HG02870 (cell line): ENCODE results near the gene E2F1.
"Not testable (repeated sequence)": the region's sequence is repeated elsewhere in the genome, so short reads cannot be mapped to it uniquely, and the experiment has no call there.

Source experiments
- ATAC-seq: cut with Tn5 transposase; IDR thresholded peaks from one replicate; pipeline ENCODE4 v1.9.1; 2021; ENCODE audit warnings: mild to moderate bottlenecking, moderate library complexity; ENCODE audit not compliant: unreplicated experiment

E2F1 gene

GRCh38 chr20:33710681-33711445 lies 24.7 kb upstream of the E2F1 start:
- no peak for ATAC-seq

GRCh38 chr20:33709905-33710541 lies 23.8 kb upstream of the E2F1 start:
- ATAC-seq: no peak

- ATAC-seq: no peak
Observed at GRCh38 chr20:33709398-33709797, 23.2 kb upstream of the E2F1 start.

GRCh38 chr20:33707668-33708067 lies 21.5 kb upstream of the E2F1 start:
- ATAC-seq: no peak

GRCh38 chr20:33704197-33704924 lies 18.2 kb upstream of the E2F1 start:
- ATAC-seq: no peak

- no peak for ATAC-seq
Observed at GRCh38 chr20:33703498-33704137, 17.4 kb upstream of the E2F1 start.

GRCh38 chr20:33702861-33703260 lies 16.7 kb upstream of the E2F1 start:
- no peak for ATAC-seq

- ATAC-seq: no peak
Observed at GRCh38 chr20:33701629-33702450, 15.7 kb upstream of the E2F1 start.

GRCh38 chr20:33700696-33701441 lies 14.7 kb upstream of the E2F1 start:
- not testable (repeated sequence) for ATAC-seq

GRCh38 chr20:33698966-33699365 lies 12.8 kb upstream of the E2F1 start:
- not testable (repeated sequence) for ATAC-seq

GRCh38 chr20:33697129-33697528 lies 10.9 kb upstream of the E2F1 start:
- no peak for ATAC-seq

GRCh38 chr20:33696448-33696847 lies 10.3 kb upstream of the E2F1 start:
- ATAC-seq: no peak

GRCh38 chr20:33694639-33695012 lies 8.4 kb upstream of the E2F1 start:
- ATAC-seq: no peak

- ATAC-seq: no peak
Observed at GRCh38 chr20:33693741-33694638, 7.8 kb upstream of the E2F1 start.

- ATAC-seq: no peak
Observed at GRCh38 chr20:33693289-33693688, 7.1 kb upstream of the E2F1 start.

GRCh38 chr20:33689973-33690372 lies 3.8 kb upstream of the E2F1 start:
- no peak for ATAC-seq

GRCh38 chr20:33689493-33689892 lies 3.3 kb upstream of the E2F1 start:
- ATAC-seq: no peak

- no peak for ATAC-seq
Observed at GRCh38 chr20:33688938-33689424, 2.8 kb upstream of the E2F1 start.
